Measurements from ENCODE around the gene FGD6. TPM values are rescaled to one million over a fixed set of nuclear protein-coding genes. Genes with fewer than 3 reads are reported as not detected.

The FGD6 gene
- polyA plus RNA-seq, 1 donor (not counting 4 experiments of a cell fraction or from before 2014, with no cell fraction given), result 54.2 TPM

GRCh38 chr12:95179011-95179410, 38.3 kb downstream of the FGD6 start:
- Histone ChIP-seq H3K9me3 (ENCODE audit: control insufficient read depth, low read depth, low read length) (no peaks in the 10 kb centered on the region), H3K27ac (ENCODE audit: control insufficient read depth, insufficient read depth, low read length) (no peak overlapping the region), H3K4me2 (ENCODE audit: control insufficient read depth, extremely low read depth, insufficient read depth, low read depth, low read length) (no peak overlapping the region), H3K4me3 (ENCODE audit: control insufficient read depth in 2 of 3, extremely low read depth in 1 of 3, insufficient read depth in 2 of 3, low read depth in 1 of 3, low read length in 3 of 3) (no peak overlapping the region), H3K27me3 (ENCODE audit: control insufficient read depth, extremely low read depth, insufficient read depth, low read length) (no peaks in the 10 kb centered on the region), H2AFZ (ENCODE audit: control insufficient read depth, low read length) (no peak overlapping the region), H3K9ac (ENCODE audit: control insufficient read depth, extremely low read depth, insufficient read depth, low read length) (no peak overlapping the region), H3K79me2 (ENCODE audit: control insufficient read depth, insufficient read depth, low read length) (peaks cover 66% of the 10 kb centered on the region), H3K36me3 (ENCODE audit: control insufficient read depth in 2 of 2, extremely low read depth in 1 of 2, insufficient read depth in 2 of 2, low read length in 2 of 2) (peaks cover 3 to 16% of the 10 kb centered on the region in 2 experiments), H3K4me1 (ENCODE audit: control insufficient read depth, extremely low read depth, insufficient read depth, low read length) (peaks cover 23% of the 10 kb centered on the region), H4K20me1 (ENCODE audit: control insufficient read depth, extremely low read depth, insufficient read depth, low read length) (no peaks in the 10 kb centered on the region), H3K9me1 (ENCODE audit: control insufficient read depth, extremely low read depth, insufficient read depth, low read length) (peaks cover 4% of the 10 kb centered on the region)
- DNase-seq (ENCODE audit: low read depth, low spot score) (no peak), FAIRE-seq (no peak)
- TF ChIP-seq EZH2 (IDR thresholded peaks at IDR 0.05; ENCODE audit: low read length) (no peak), CTCF (optimal IDR thresholded peaks at IDR 0.05 in 1 of 3, IDR thresholded peaks at IDR 0.05 in 1 of 3, conservative IDR thresholded peaks at IDR 0.05 in 1 of 3; ENCODE audit: extremely low read depth in 1 of 3, insufficient read depth in 2 of 3, low read length in 3 of 3) (no peak)
- dilution Hi-C loops (cut with MboI; ENCODE audit: extremely low pct_ligation_motif_present, low sequenced_read_pairs), result no loop called here

GRCh38 chr12:95178136-95178535, 39.1 kb downstream of the FGD6 start:
- no peak overlapping the region for H3K4me3 ChIP-seq (ENCODE audit: control insufficient read depth in 2 of 3, extremely low read depth in 1 of 3, insufficient read depth in 2 of 3, low read depth in 1 of 3, low read length in 3 of 3)
- H3K9me1 ChIP-seq (ENCODE audit: control insufficient read depth, extremely low read depth, insufficient read depth, low read length), result no peaks in the 10 kb centered on the region
- dilution Hi-C loops (cut with MboI; ENCODE audit: extremely low pct_ligation_motif_present, low sequenced_read_pairs), result no loop called here
- TF ChIP-seq EZH2 (IDR thresholded peaks at IDR 0.05; ENCODE audit: low read length) (no peak), CTCF (optimal IDR thresholded peaks at IDR 0.05 in 1 of 3, IDR thresholded peaks at IDR 0.05 in 1 of 3, conservative IDR thresholded peaks at IDR 0.05 in 1 of 3; ENCODE audit: extremely low read depth in 1 of 3, insufficient read depth in 2 of 3, low read length in 3 of 3) (no peak)
- H4K20me1 ChIP-seq (ENCODE audit: control insufficient read depth, extremely low read depth, insufficient read depth, low read length), result no peaks in the 10 kb centered on the region
- no peak for DNase-seq (ENCODE audit: low read depth, low spot score)
- FAIRE-seq, result no peak
- H3K79me2 ChIP-seq (ENCODE audit: control insufficient read depth, insufficient read depth, low read length), result peaks cover 63% of the 10 kb centered on the region
- no peak overlapping the region for H3K9ac ChIP-seq (ENCODE audit: control insufficient read depth, extremely low read depth, insufficient read depth, low read length)
- no peak overlapping the region for H3K27ac ChIP-seq (ENCODE audit: control insufficient read depth, insufficient read depth, low read length)
- H3K36me3 ChIP-seq (ENCODE audit: control insufficient read depth in 2 of 2, extremely low read depth in 1 of 2, insufficient read depth in 2 of 2, low read length in 2 of 2), result peaks cover 4 to 14% of the 10 kb centered on the region in 2 experiments
- H3K4me2 ChIP-seq (ENCODE audit: control insufficient read depth, extremely low read depth, insufficient read depth, low read depth, low read length), result no peak overlapping the region
- no peaks in the 10 kb centered on the region for H3K9me3 ChIP-seq (ENCODE audit: control insufficient read depth, low read depth, low read length)
- no peak overlapping the region for H2AFZ ChIP-seq (ENCODE audit: control insufficient read depth, low read length)
- no peaks in the 10 kb centered on the region for H3K27me3 ChIP-seq (ENCODE audit: control insufficient read depth, extremely low read depth, insufficient read depth, low read length)
- peaks cover 27% of the 10 kb centered on the region for H3K4me1 ChIP-seq (ENCODE audit: control insufficient read depth, extremely low read depth, insufficient read depth, low read length)

Measured in keratinocyte (primary cell).